NCI-H774 (cell line): ENCODE results near the gene ARSB.
"Not testable (repeated sequence)": the region's sequence is repeated elsewhere in the genome, so short reads cannot be mapped to it uniquely, and the experiment has no call there.

Experiments
- DNase-seq: peaks from one replicate; lab custom pipeline; 2025; lab: John Stamatoyannopoulos, UW

Gene ARSB

GRCh38 chr5:78993165-78993564 lies 8.1 kb upstream of the ARSB start:
- no peak for DNase-seq

GRCh38 chr5:78992146-78992545 lies 7.0 kb upstream of the ARSB start:
- no peak for DNase-seq

GRCh38 chr5:78989080-78989479 lies 4.0 kb upstream of the ARSB start:
- no peak for DNase-seq

DNA sequence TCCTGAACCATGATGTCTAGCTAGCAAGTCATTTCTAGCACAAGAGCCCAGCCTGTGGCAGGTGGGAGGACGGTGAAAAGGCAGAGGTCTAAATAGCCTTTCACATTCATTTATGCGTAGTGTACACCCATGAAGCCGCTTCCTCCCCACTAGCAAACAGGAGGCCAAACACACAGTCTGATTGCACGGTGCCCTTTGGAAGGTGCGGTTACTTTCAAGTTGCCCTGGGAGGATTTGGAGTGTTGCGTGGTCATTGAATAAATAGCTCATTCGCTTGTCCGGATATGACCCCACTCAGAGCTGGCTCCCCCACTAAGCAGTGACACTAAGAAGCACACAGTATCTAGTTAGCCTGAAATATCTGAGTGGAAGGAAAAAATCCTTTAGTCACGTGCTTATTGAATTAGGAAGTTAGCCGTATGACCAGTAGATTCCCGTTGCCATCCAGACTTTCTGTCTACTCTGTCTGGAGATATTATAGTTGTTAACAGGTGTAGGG lies 664 bp upstream of the ARSB start:
- peak; percentile 43 for DNase-seq

GRCh38 chr5:78984439-78985115 lies 533 bp downstream of the ARSB start:
- DNase-seq: peak; percentile 87

DNA sequence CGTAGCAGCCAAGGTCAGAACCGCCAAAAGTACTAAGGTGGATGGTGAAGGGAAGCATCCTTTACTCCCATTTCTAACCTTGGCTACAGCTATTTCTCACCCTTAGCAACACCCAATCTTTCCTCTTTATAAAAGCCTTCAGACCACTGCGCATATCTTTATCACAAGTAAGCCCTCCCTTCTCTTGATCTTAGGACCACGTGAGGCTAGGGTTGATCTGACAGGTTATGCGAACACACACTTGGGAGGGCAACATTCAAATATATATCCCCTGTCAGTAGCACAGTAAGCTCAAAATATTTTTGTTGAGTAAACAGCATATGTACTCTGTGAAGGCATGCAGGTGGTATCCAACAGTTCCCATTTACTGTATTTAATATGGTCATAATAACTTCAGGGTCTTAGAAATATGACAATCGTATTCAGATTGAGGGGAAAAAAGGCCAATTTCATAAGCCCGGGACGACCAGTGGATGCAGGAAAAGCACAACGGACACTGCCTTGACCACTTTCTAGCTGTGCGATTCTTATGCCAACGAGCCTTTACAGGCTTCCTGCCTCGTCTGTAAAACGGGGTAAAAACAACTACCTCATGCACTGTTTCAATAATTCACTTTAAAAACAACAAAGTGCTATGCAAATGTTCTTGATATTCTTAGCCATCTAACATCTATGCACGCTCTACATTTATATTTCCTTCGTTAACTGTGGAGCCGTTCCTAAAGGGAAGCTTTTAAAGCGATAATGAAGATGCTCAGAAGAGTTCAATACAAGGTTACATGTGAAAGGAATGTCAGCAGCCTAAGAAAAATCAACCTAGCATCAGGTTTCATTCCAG lies 1.3 kb downstream of the ARSB start:
- no peak for DNase-seq

GRCh38 chr5:78983194-78983593 lies 1.9 kb downstream of the ARSB start:
- not testable (repeated sequence) for DNase-seq

DNA sequence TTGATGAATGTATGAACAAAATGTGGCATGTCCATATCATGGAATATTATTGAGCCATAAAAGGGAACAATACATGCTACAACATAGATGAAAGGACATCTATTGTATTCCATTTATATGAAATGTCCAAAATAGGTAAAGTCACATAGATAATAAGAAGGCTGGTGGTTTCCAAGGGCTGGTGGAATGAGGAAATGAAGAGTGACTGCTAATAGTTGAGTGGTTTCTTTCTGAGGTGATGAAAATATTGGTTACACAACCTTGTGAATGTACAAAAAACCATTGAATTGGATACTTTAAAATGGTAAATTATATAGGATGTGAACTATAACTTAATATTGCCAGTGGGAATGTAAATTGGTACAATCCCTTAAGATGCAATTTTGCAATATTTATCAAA lies 5.2 kb downstream of the ARSB start:
- no peak for DNase-seq

- no peak for DNase-seq
Measured at GRCh38 chr5:78979117-78979742, 5.9 kb downstream of the ARSB start.

DNA sequence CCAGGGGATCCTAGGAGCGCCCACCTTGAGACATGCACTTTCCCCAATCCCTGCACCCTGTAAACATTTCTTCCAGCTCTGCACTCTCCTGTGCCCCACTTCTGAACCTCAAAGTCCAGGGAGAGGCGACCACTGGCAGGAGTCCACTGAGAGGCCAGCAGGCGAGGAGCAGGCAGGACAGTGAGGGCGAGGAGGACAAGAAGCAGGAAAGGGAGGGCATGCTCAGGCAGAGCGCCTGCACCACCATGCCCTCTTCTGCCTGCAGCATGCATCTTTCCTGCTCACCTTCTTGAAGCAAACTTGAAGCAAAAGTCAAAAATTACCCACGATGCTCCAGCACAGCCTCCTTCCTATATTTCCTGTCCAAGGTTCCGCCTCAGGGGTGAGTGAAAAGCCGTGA lies 10.1 kb downstream of the ARSB start:
- DNase-seq: no peak

GRCh38 chr5:78974601-78975000 lies 10.5 kb downstream of the ARSB start:
- DNase-seq: no peak

DNA sequence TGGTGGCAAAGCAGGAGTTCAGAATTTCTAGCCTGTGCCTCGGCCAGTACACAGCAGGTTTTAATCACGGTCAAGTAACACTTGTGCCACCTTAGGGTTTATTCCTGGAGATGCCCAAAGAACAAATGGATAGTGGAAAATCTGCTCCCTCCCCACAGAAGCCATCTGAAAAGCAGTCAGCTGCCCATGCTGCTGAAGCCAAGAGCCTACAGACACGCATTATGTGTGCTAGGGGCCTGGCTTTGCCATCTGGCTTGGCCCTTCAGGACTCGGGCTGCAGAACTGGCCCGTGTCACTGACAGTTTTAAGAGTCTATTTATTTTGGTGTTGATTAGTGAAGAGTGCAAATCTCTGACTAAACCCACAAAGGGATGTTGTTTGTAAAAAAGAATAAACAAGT lies 11.1 kb downstream of the ARSB start:
- no peak for DNase-seq

- no peak for DNase-seq
Measured at GRCh38 chr5:78972654-78973428, 12.3 kb downstream of the ARSB start.

DNA sequence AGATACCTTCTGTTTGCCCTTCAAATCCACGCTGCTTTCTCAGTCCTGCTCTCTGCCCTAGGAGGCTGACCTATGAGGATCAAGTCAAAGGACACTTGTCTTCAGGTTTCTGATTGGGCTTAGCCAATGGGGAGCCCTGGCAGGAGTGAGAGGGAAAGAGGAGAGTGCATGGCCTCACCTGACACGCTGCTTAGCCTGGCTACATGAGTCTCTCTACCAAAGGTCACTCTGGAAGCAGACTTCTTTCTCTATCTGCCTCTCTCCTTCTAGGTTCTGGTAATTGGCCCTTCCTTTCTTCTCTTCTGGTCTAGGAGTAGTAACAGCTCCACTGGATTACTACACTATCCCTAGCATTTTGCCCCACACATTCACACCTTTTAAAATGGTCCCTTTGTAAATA lies 13.1 kb downstream of the ARSB start:
- no peak for DNase-seq

- no peak for DNase-seq
Measured at GRCh38 chr5:78968781-78969180, 16.3 kb downstream of the ARSB start.

- peak; percentile 66 for DNase-seq
Measured at GRCh38 chr5:78964889-78965288, 20.2 kb downstream of the ARSB start.

DNA sequence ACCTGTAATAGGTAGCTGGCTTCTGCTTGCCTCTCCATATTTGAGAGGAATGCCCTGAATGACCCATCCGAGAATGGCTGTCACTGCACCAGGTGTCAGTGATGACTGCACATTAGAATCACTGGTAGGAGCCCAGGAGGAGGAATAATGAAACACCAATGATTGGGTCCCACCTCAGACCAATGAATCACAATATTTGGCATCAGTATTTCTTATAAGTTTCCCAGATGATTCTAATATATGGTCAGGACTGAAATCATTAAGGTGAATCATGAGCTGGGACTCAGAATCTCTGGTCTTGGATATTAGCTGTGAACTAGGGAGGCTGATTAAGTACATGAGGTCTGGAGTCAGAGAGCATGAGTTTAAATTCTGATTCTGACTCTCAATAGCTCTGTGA lies 23.4 kb downstream of the ARSB start:
- no peak for DNase-seq

DNA sequence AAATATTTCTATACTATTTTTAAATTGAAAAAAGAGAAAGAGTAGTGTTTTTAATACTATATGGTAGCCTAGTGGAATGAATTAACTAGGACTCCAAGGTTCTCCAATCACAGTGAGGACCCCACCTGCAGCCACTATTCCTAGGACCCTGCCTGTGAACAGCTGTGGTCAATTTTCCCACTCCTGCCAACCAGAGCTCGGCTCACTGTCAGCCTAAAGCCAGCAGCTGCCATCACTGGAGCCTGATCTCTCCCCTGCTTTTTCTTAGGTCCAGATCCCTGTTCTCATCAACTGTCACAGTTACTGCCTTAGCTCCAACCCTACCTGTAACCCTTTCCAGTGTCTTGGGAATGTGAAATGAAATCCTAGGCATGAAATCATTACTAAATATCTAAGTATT lies 25.3 kb downstream of the ARSB start:
- no peak for DNase-seq

- DNase-seq: no peak
Measured at GRCh38 chr5:78958672-78959445, 26.3 kb downstream of the ARSB start.

GRCh38 chr5:78956901-78957300 lies 28.2 kb downstream of the ARSB start:
- DNase-seq: no peak

DNA sequence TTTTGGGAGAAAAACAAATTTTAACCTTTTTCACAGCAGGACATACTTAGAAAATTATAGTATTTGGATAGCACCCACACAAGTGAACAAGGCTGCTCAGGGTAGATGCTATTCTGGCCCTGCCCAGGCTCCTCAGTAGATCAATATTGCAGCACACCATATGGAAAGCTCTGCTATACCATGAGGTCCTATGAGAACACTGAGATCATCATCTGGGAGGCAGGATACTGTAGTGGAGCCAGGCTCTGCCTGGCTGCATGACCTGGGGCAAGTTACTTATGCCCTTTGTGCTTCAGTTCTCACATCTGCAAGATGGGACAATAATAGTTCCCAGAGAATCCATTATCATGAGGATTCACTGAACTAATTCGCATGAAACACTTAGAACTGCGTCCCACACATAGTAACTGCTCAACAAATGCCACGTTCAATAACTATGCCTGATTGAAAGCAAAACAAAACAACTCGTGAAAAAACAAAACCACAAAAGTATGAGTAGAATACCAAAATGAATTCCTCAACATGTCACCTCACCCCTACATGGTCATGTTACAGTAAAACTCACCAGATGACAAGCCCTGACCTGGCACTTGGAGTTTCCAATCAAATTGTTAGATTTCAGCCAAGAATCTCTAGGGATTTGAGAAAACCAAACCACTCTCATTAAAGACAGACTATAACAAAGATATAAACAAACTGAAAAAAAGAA lies 31.9 kb downstream of the ARSB start:
- no peak for DNase-seq
